ENCODE measurements around the gene STT3B.

GRCh38 chr3:31606453-31606852 lies 73.7 kb downstream of the STT3B start:
- TF ChIP-seq, protein P1, sequence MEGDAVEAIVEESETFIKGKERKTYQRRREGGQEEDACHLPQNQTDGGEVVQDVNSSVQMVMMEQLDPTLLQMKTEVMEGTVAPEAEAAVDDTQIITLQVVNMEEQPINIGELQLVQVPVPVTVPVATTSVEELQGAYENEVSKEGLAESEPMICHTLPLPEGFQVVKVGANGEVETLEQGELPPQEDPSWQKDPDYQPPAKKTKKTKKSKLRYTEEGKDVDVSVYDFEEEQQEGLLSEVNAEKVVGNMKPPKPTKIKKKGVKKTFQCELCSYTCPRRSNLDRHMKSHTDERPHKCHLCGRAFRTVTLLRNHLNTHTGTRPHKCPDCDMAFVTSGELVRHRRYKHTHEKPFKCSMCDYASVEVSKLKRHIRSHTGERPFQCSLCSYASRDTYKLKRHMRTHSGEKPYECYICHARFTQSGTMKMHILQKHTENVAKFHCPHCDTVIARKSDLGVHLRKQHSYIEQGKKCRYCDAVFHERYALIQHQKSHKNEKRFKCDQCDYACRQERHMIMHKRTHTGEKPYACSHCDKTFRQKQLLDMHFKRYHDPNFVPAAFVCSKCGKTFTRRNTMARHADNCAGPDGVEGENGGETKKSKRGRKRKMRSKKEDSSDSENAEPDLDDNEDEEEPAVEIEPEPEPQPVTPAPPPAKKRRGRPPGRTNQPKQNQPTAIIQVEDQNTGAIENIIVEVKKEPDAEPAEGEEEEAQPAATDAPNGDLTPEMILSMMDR (IDR thresholded peaks at IDR 0.05), result no peak
- no peak for TF ChIP-seq POLR2AphosphoS5 (IDR thresholded peaks at IDR 0.05)
- no peak for TF ChIP-seq POLR2A (IDR thresholded peaks at IDR 0.05)

Data from stomach (tissue), 4 donors.